ENCODE measurements around the gene FOXL1.

DNA sequence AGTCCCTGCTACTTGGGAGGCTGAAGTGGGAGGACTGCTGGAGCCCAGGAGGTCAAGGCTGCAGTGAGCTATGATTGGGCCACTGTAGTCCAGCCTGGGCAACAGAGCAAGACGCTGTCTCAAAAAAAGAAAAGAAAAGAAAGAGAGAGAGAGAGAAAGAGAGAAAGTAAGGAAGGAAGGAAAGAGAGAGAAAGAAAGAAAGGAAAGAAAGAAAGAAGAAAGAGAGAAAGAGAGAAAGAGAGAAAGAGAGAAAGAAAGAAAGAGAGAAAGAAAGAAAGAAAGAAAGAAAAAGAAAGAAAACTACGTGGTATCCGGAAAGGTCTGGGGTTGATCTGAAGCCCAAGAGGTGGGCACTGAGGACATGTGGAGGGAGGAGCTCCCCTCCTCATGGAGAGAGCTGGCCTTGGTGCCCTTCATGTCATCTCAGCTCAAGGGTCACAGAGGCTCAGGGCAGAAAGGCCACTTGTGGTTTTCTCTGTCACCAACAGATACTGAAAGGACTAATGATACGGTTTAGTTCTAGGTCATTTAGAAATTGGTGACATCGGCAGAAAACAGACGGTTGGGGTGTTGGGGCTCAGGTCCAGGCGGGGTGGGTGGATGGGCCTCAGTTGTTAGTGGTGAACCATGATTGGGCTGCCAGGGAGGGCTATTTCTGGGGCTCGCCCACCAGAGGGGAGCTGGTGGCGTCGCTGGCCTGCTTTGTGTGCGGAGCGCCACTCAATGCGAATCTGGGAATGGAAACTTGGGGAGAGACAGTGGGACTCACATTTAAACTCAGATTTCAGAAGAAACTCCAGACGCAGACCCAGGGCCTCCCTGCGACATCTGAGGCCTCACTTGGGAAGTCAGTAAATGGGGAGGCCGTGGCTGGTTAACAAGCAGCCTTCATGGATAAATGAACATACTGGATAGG, 44.6 kb downstream of the FOXL1 start:
- TF ChIP-seq, protein P1, sequence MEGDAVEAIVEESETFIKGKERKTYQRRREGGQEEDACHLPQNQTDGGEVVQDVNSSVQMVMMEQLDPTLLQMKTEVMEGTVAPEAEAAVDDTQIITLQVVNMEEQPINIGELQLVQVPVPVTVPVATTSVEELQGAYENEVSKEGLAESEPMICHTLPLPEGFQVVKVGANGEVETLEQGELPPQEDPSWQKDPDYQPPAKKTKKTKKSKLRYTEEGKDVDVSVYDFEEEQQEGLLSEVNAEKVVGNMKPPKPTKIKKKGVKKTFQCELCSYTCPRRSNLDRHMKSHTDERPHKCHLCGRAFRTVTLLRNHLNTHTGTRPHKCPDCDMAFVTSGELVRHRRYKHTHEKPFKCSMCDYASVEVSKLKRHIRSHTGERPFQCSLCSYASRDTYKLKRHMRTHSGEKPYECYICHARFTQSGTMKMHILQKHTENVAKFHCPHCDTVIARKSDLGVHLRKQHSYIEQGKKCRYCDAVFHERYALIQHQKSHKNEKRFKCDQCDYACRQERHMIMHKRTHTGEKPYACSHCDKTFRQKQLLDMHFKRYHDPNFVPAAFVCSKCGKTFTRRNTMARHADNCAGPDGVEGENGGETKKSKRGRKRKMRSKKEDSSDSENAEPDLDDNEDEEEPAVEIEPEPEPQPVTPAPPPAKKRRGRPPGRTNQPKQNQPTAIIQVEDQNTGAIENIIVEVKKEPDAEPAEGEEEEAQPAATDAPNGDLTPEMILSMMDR (IDR thresholded peaks at IDR 0.05) = no peak
- TF ChIP-seq ZFX (IDR thresholded peaks at IDR 0.05; ENCODE audit: borderline replicate concordance) = no peak
